ENCODE data around the gene TRIM44.
"Not testable (repeated sequence)": the region's sequence is repeated elsewhere in the genome, so short reads cannot be mapped to it uniquely, and the experiment has no call there.

The TRIM44 gene

DNA sequence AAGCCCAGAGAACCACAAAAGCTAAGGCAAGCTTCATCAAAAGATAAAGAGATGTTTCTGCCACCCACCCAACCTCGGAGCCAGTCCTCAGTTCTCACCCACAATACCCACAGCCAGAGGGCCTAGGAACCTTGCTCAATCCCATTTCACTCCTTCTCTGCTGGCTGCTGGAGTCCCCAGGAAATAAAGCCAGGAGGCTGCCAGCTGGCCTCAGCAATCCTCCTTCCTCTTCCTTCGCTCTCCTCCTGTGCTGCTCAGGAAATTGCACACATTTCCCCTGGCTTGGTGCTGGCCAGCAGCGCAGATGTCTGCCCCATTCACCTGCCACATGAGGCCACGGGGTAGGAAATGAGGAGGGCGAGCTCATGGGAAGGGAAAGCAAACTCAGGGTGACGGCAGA is 189.5 kb downstream of the TRIM44 start:
- Mint-ChIP-seq H3K27ac (no peak overlapping the region), H3K4me1 (ENCODE audit: low read depth) (no peaks in the 10 kb centered on the region), H3K36me3 (ENCODE audit: low read depth) (no peaks in the 10 kb centered on the region), H3K27me3 (no peaks in the 10 kb centered on the region), H3K9me3 (no peaks in the 10 kb centered on the region), H3K4me3 (no peak overlapping the region)

DNA sequence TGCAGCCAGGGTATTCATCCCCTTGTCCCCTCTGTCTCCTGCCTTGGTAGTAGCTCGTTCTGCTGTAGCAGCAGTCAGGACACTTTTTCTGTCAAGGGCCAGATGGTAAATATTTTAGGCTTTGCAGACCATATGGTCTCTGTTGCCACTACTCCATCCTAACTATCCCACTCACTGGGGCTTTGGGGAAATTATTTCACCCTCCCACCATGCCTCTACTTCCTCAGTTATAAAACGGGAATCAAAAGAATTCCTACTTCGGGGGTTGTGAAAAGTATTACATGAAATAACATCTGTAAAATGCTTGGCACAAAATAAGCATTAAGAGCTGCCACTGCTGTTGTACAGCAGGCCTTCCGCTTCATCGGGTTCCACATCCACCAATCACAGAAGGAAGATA is 191.4 kb downstream of the TRIM44 start:
- Mint-ChIP-seq H3K27me3 (no peaks in the 10 kb centered on the region), H3K4me3 (no peak overlapping the region), H3K4me1 (ENCODE audit: low read depth) (no peaks in the 10 kb centered on the region), H3K27ac (no peak overlapping the region), H3K36me3 (ENCODE audit: low read depth) (no peaks in the 10 kb centered on the region), H3K9me3 (no peaks in the 10 kb centered on the region)

DNA sequence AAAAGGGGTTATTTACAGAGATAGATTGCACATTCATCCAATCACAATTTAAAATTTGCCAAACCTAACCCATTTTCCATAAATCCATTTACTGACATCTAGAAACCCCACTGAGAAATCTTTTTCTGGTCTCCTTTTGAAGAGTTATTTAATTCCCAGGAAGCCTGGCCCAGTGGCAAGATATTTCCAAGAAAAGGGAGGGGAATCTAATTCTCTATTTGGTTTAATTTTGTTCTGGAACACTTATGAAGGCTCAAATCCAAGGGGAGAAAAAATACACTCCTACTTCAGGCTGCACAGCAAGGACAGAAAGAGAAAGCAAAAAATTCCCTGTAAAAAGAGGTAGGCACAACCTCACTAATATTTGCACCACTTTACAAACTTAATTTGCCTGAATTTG is 193.1 kb downstream of the TRIM44 start:
- Mint-ChIP-seq H3K27ac (no peak overlapping the region), H3K4me3 (no peak overlapping the region), H3K9me3 (no peaks in the 10 kb centered on the region), H3K4me1 (ENCODE audit: low read depth) (no peaks in the 10 kb centered on the region), H3K36me3 (ENCODE audit: low read depth) (no peaks in the 10 kb centered on the region), H3K27me3 (no peaks in the 10 kb centered on the region)

DNA sequence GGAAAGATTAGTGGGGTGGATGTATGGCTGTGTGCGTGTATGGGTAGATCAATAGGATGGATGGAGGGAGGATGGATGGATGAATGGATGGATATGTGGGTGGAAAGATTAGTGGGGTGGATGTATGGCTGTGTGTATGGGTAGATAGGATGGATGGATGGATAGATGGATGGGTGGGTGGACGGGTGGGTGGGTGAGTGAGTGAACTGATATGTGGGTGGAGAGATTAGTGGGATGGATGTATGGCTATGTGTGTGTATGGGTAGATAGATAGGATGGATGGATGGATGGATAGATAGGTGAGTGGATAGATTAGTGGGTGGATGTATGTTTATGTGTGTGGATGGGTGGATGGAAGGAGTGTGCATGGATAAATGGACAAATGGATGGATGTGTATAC is 193.7 kb downstream of the TRIM44 start:
- Mint-ChIP-seq H3K27ac (no peak overlapping the region), H3K4me3 (no peak overlapping the region), H3K27me3 (no peaks in the 10 kb centered on the region), H3K9me3 (no peaks in the 10 kb centered on the region), H3K4me1 (ENCODE audit: low read depth) (no peaks in the 10 kb centered on the region), H3K36me3 (ENCODE audit: low read depth) (no peaks in the 10 kb centered on the region)

DNA sequence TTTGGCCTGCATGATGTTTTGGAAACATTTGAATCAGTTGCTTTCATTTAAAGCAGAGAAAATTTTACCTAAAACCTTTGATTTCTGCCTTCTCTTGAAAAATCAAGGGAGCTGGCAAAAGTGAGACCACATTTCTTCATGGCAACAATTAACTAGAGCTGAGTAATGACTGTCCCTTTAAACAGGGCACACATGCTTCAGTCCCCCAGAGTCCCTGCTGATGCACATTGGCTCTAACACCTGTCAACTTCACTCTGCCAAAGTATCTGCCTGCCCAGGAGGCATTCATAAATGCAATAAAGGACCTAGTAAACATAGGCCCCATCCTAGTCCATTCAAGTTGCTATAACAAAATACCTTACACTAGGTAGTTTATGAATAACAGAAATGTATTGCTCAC is 194.2 kb downstream of the TRIM44 start:
- no peaks in the 10 kb centered on the region for H3K4me1 Mint-ChIP-seq (ENCODE audit: low read depth)
- H3K9me3 Mint-ChIP-seq = no peaks in the 10 kb centered on the region
- peaks cover 2% of the 10 kb centered on the region for H3K27me3 Mint-ChIP-seq
- H3K27ac Mint-ChIP-seq = no peak overlapping the region
- no peak overlapping the region for H3K4me3 Mint-ChIP-seq
- H3K36me3 Mint-ChIP-seq (ENCODE audit: low read depth) = no peaks in the 10 kb centered on the region

DNA sequence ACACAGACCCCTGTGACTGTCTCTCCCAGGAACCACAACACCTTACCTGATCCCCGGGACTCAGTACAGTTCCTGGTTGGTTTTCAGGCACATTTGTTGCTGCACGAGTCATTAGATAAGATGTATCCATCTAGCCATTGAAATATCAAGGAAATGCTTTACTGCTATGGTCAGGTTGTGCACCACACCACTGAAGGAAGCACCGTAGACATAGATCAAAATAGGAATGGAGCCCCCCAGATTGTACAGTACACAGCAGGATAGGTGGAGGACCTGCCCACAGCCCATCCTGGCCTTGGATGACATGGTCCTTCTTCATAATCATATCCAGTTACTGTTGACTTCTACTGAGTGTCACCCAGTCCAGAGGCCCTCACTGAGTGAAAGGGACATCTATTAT is 195.3 kb downstream of the TRIM44 start:
- peaks cover 3% of the 10 kb centered on the region for H3K27me3 Mint-ChIP-seq
- no peaks in the 10 kb centered on the region for H3K9me3 Mint-ChIP-seq
- H3K27ac Mint-ChIP-seq = no peak overlapping the region
- no peaks in the 10 kb centered on the region for H3K4me1 Mint-ChIP-seq (ENCODE audit: low read depth)
- H3K36me3 Mint-ChIP-seq (ENCODE audit: low read depth) = no peaks in the 10 kb centered on the region
- no peak overlapping the region for H3K4me3 Mint-ChIP-seq

DNA sequence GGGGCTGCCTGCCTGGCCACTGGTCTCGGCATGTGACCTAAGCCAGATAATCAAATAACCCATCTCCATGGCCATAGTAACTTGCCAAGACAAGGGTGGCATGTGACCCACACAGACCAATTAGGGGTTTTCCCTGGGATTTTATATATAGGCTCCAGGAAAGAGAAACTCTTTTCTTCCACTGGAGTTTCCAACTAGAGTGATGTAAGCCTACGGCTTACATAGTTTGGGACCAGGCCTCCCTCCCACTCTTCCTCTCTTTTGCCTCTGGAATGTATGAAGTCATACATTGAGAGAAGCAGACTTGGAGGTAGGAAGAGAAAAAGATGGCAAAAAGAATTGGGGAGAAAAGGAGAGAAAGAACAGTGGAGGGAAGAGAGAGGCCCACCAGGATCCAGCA is 196.7 kb downstream of the TRIM44 start:
- no peak overlapping the region for H3K4me3 Mint-ChIP-seq
- no peaks in the 10 kb centered on the region for H3K4me1 Mint-ChIP-seq (ENCODE audit: low read depth)
- no peaks in the 10 kb centered on the region for H3K36me3 Mint-ChIP-seq (ENCODE audit: low read depth)

DNA sequence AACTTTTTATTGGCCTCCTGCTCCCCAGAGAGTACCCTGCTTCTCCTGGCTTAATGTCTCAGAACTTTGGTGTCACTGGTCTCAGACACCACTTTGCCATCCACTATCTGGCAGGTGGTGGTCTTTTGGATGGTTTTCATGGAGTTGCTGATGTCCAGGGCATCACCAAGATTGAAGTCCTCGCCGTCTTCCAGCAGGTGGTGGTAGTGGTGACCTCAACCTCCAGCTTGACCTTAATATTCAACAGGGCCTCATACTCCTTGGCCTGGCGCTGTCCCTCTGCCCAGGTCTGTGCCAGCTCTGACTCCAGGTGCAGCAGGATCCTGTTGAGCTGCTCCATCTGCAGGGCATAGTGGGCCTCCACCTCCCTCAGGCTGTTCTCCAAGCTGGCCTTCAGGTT is 197.6 kb downstream of the TRIM44 start:
- H3K27me3 Mint-ChIP-seq; H3K9me3 Mint-ChIP-seq; H3K27ac Mint-ChIP-seq; H3K4me3 Mint-ChIP-seq; H3K4me1 Mint-ChIP-seq (ENCODE audit: low read depth); H3K36me3 Mint-ChIP-seq (ENCODE audit: low read depth): not testable (repeated sequence)

More for the DNA sequence above, 196.7 kb downstream of the TRIM44 start:
- Mint-ChIP-seq H3K9me3 (no peaks in the 10 kb centered on the region), H3K27me3 (peaks cover 3% of the 10 kb centered on the region), H3K27ac (no peak overlapping the region)

DNA sequence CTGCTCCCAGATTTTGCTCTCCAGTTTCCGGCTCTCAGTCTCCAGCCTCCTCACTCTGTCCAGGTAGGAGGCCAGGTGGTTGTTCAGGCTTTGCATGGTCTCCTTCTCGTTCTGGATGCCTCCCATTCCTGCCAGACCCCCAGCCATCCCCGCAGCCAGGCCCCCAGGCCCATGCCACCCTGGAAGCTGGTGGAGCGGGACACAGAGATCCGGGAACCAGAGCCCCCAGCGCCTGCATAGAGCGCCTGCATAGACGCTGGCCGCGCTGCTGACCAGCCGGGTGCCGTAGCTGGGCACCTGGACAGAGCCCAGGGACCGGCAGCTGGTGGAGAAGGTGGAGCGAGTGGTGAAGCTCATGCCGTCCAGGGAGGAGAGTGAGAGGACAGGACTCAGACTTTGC is 198.6 kb downstream of the TRIM44 start:
- H3K4me1 Mint-ChIP-seq (ENCODE audit: low read depth) = no peaks in the 10 kb centered on the region
- H3K27ac Mint-ChIP-seq = no peak overlapping the region
- H3K9me3 Mint-ChIP-seq = no peaks in the 10 kb centered on the region
- no peaks in the 10 kb centered on the region for H3K36me3 Mint-ChIP-seq (ENCODE audit: low read depth)
- no peak overlapping the region for H3K4me3 Mint-ChIP-seq
- H3K27me3 Mint-ChIP-seq = peaks cover 3% of the 10 kb centered on the region

DNA sequence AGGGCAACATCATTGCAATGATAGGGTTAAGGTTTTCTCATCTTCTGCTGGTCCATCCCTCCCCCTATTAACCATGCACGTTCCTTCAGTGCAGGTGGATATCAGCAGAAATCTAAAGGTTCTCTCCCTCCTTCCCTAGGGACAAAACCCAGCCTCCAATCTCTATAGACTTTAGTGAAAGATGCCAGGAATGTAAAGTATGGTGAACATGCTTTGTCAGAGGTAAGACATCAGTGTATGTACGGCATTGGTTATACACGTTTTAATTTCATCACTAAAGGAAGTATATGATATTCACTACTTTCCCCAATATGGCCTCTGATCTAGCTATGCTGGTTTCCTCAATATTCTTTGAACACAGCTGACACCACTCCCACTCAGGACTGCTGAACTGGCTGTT is 200.1 kb downstream of the TRIM44 start:
- peaks cover 3% of the 10 kb centered on the region for H3K27me3 Mint-ChIP-seq
- peaks cover 10% of the 10 kb centered on the region for H3K9me3 Mint-ChIP-seq
- no peak overlapping the region for H3K27ac Mint-ChIP-seq
- no peaks in the 10 kb centered on the region for H3K4me1 Mint-ChIP-seq (ENCODE audit: low read depth)
- H3K4me3 Mint-ChIP-seq = no peak overlapping the region
- peaks cover 4% of the 10 kb centered on the region for H3K36me3 Mint-ChIP-seq (ENCODE audit: low read depth)

DNA sequence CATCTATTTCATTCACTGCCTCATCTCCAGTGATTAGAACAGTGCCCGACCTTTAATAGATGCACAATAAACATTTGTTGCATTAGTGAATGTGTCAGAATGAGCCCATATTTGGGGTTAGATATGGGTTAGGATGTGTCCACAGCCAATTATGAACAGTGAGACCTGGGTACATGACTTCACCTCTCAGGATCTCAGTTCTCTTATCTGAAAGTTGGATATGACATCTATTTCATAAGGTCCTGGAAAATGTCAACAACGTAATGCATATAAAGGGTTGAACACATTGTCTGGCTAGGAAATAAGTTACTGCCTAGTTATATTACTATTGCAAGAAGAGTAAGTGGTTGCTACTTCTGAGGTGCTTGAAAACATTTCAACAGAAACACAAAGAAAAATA is 201.6 kb downstream of the TRIM44 start:
- Mint-ChIP-seq H3K4me1 (ENCODE audit: low read depth) (no peaks in the 10 kb centered on the region), H3K27ac (no peak overlapping the region), H3K36me3 (ENCODE audit: low read depth) (peaks cover 4% of the 10 kb centered on the region), H3K9me3 (peaks cover 19% of the 10 kb centered on the region), H3K27me3 (peaks cover 3% of the 10 kb centered on the region), H3K4me3 (no peak overlapping the region)

DNA sequence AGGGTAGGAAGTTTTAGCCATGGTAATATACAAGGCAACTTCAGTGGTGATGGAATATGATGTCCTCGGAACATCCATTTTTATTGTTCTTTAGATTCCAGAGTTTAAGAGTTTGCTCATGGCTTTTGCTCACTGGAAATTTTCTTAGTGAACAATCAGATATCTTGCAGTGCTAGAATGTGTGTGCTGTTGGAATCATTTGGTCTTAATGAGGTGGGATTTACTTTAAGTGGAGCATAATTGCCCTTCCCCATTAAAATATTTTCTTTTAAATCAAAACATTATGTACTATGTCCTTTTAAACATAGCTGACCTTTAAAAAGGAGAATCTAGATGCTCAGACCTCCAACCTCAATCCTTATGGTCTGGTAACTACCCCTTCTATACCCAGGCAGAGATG is 204.0 kb downstream of the TRIM44 start:
- H3K36me3 Mint-ChIP-seq (ENCODE audit: low read depth) = peaks cover 4% of the 10 kb centered on the region
- H3K4me1 Mint-ChIP-seq (ENCODE audit: low read depth) = no peaks in the 10 kb centered on the region
- H3K4me3 Mint-ChIP-seq = no peak overlapping the region
- H3K27ac Mint-ChIP-seq = no peak overlapping the region
- peaks cover 7% of the 10 kb centered on the region for H3K27me3 Mint-ChIP-seq
- H3K9me3 Mint-ChIP-seq = peaks cover 28% of the 10 kb centered on the region
